GM12801 (cell line): ENCODE results near the gene AP3S2.

Experiments
- CTCF ChIP-seq: IDR thresholded peaks from one replicate; pipeline ENCODE4 v1.5.1; 2011; ENCODE audit warnings: control low read depth; ENCODE audit not compliant: insufficient read length; ENCODE audit errors: extremely low read depth

The AP3S2 gene

GRCh38 chr15:89845305-89845893 lies 48.4 kb downstream of the AP3S2 start:
- TF ChIP-seq CTCF, result no peak

GRCh38 chr15:89841962-89842361 lies 51.8 kb downstream of the AP3S2 start:
- TF ChIP-seq CTCF, result no peak

- TF ChIP-seq CTCF, result no peak
Observed at GRCh38 chr15:89841306-89841705, 52.5 kb downstream of the AP3S2 start.

- TF ChIP-seq CTCF, result no peak
Observed at GRCh38 chr15:89839167-89839810, 54.5 kb downstream of the AP3S2 start.

GRCh38 chr15:89837830-89838178 lies 56.0 kb downstream of the AP3S2 start:
- TF ChIP-seq CTCF, result no peak

GRCh38 chr15:89837134-89837829 lies 56.5 kb downstream of the AP3S2 start:
- TF ChIP-seq CTCF, result no peak

GRCh38 chr15:89836267-89837133 lies 57.3 kb downstream of the AP3S2 start:
- no peak for TF ChIP-seq CTCF
